ENCODE measurements around the gene EGFL7. TPM values are rescaled to one million over a fixed set of nuclear protein-coding genes. Genes with fewer than 3 reads are reported as not detected.

Gene EGFL7
- total RNA-seq, 1 donor, result 3.3 TPM

DNA sequence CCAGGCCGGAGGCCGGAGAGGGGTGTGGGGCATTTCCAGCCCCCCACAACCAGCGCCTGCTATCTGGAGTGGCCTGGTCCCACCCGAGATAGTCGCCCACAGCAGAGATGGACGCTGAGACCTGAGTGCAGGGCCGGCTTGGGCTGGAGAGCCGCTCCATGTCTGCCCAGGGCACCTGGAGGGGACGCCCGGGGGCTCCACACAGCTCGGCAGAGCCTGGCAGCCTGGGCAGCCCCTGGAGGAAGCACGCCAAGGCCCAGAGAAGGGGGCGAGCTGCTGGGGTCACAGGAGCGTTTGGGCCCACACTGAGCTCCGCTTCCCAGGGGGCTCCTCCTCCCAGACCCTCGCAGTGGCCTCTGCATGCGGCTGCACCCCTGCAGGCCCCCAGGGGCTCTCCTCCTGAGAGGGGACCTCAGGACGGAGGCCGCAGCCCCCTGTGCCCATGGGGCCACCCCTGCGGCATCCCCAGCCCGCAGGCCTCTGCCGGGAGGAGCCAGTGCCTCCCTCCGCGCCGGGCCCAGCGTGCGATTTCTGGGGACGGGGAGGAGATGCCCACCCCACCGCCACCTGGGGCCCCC is 42.2 kb upstream of the EGFL7 start:
- no peak for TF ChIP-seq CTCF (IDR thresholded peaks at IDR 0.05; ENCODE audit: extremely low read depth, low read depth, low read length)
- Histone ChIP-seq H3K9me3 (ENCODE audit: low read depth, low read length) (no peaks in the 10 kb centered on the region), H3K27me3 (ENCODE audit: insufficient read depth, low read length) (peaks cover 3% of the 10 kb centered on the region), H2AFZ (ENCODE audit: low read length) (no peak overlapping the region), H3K4me3 (ENCODE audit: insufficient read depth, low read length) (no peak overlapping the region), H3K36me3 (ENCODE audit: insufficient read depth, low read length) (no peaks in the 10 kb centered on the region), H3K4me2 (ENCODE audit: insufficient read depth, low read length) (no peak overlapping the region), H4K20me1 (ENCODE audit: insufficient read depth, low read length) (no peaks in the 10 kb centered on the region), H3K27ac (ENCODE audit: low read depth, low read length) (no peak overlapping the region), H3K4me1 (ENCODE audit: insufficient read depth, low read length) (peaks cover 7% of the 10 kb centered on the region), H3K79me2 (ENCODE audit: insufficient read depth, low read length) (no peaks in the 10 kb centered on the region)
- no peak for DNase-seq (ENCODE audit: insufficient read length, low spot score, missing footprints)

DNA sequence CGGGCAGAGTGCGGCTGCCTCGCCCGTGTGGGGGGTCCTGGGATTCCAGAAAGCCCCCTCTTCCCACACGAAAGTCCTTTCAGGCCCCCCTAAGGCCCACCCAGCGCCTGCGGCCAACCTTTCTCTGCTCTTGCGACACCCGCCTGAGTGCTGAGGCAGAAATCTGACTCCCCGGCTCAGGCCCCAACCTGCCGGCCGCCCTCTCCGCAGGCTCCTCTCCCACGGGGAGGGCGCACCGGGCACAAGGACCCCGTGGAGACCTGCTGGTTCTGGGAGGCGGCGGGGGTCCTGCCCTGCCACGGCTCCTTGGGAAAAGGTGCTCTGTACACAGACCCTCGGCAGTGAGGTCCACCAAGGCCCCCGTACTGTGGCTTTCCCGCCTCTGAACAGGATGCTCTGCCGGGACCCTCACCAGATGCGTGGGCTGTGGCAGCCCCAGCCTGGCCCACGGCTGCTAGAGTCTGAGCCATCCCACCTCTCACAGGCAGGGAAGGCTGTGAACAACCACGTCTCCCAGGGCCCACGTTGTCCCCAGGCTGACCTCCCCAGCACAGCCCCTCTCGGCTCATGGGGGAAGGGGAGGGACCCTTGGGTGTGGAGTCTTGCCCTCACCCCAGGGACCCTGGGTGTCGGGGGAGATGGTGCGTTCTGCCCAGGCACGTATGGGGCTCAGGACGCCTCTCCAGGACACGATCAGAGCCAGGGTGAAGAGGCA is 41.5 kb upstream of the EGFL7 start:
- H3K9me3 ChIP-seq (ENCODE audit: low read depth, low read length), result no peaks in the 10 kb centered on the region
- no peaks in the 10 kb centered on the region for H4K20me1 ChIP-seq (ENCODE audit: insufficient read depth, low read length)
- H2AFZ ChIP-seq (ENCODE audit: low read length), result no peak overlapping the region
- no peak overlapping the region for H3K4me2 ChIP-seq (ENCODE audit: insufficient read depth, low read length)
- H3K4me1 ChIP-seq (ENCODE audit: insufficient read depth, low read length), result peaks cover 7% of the 10 kb centered on the region
- no peak for DNase-seq (ENCODE audit: insufficient read length, low spot score, missing footprints)
- H3K4me3 ChIP-seq (ENCODE audit: insufficient read depth, low read length), result no peak overlapping the region
- no peak for TF ChIP-seq CTCF (IDR thresholded peaks at IDR 0.05; ENCODE audit: extremely low read depth, low read depth, low read length)
- no peaks in the 10 kb centered on the region for H3K36me3 ChIP-seq (ENCODE audit: insufficient read depth, low read length)
- no peaks in the 10 kb centered on the region for H3K79me2 ChIP-seq (ENCODE audit: insufficient read depth, low read length)
- H3K27ac ChIP-seq (ENCODE audit: low read depth, low read length), result no peak overlapping the region
- H3K27me3 ChIP-seq (ENCODE audit: insufficient read depth, low read length), result peaks cover 3% of the 10 kb centered on the region

DNA sequence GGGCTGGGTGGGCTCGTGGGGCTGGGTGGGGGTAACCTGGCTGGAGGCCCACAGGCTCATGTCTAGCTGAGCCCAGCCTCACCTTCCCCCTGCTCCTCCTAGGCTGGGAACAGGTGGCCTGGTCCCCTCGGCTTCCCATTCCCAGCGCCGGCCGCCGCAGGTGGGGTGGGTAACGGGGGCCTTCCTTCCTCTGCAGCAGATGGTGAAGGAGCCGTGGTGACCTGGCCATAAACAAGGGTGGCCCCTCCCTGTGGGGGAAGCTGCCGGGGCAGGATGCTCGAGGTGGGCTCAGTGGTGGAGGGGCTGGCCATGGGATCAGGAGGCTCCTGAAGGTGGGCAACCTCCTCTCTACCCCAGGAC is 41.0 kb upstream of the EGFL7 start:
- Histone ChIP-seq H3K4me1 (ENCODE audit: insufficient read depth, low read length) (peaks cover 7% of the 10 kb centered on the region), H3K9me3 (ENCODE audit: low read depth, low read length) (no peaks in the 10 kb centered on the region), H3K27me3 (ENCODE audit: insufficient read depth, low read length) (peaks cover 3% of the 10 kb centered on the region), H3K27ac (ENCODE audit: low read depth, low read length) (no peak overlapping the region), H3K79me2 (ENCODE audit: insufficient read depth, low read length) (no peaks in the 10 kb centered on the region), H3K4me3 (ENCODE audit: insufficient read depth, low read length) (no peak overlapping the region), H2AFZ (ENCODE audit: low read length) (no peak overlapping the region), H3K36me3 (ENCODE audit: insufficient read depth, low read length) (no peaks in the 10 kb centered on the region), H4K20me1 (ENCODE audit: insufficient read depth, low read length) (no peaks in the 10 kb centered on the region), H3K4me2 (ENCODE audit: insufficient read depth, low read length) (no peak overlapping the region)
- no peak for TF ChIP-seq CTCF (IDR thresholded peaks at IDR 0.05; ENCODE audit: extremely low read depth, low read depth, low read length)
- no peak for DNase-seq (ENCODE audit: insufficient read length, low spot score, missing footprints)

GRCh38 chr9:136622538-136622948 is 40.2 kb upstream of the EGFL7 start:
- Histone ChIP-seq H3K79me2 (ENCODE audit: insufficient read depth, low read length) (no peaks in the 10 kb centered on the region), H3K27me3 (ENCODE audit: insufficient read depth, low read length) (peaks cover 3% of the 10 kb centered on the region), H4K20me1 (ENCODE audit: insufficient read depth, low read length) (no peaks in the 10 kb centered on the region), H2AFZ (ENCODE audit: low read length) (no peak overlapping the region), H3K4me1 (ENCODE audit: insufficient read depth, low read length) (peaks cover 7% of the 10 kb centered on the region), H3K27ac (ENCODE audit: low read depth, low read length) (no peak overlapping the region), H3K4me3 (ENCODE audit: insufficient read depth, low read length) (no peak overlapping the region), H3K4me2 (ENCODE audit: insufficient read depth, low read length) (no peak overlapping the region), H3K36me3 (ENCODE audit: insufficient read depth, low read length) (no peaks in the 10 kb centered on the region), H3K9me3 (ENCODE audit: low read depth, low read length) (no peaks in the 10 kb centered on the region)
- no peak for DNase-seq (ENCODE audit: insufficient read length, low spot score, missing footprints)
- TF ChIP-seq CTCF (IDR thresholded peaks at IDR 0.05; ENCODE audit: extremely low read depth, low read depth, low read length), result no peak
